ES-I3 (cell line): ENCODE measurements around the gene RABL3.
"Not testable (repeated sequence)": the region's sequence is repeated elsewhere in the genome, so short reads cannot be mapped to it uniquely, and the experiment has no call there.

Experiments
- H3K36me3 ChIP-seq: 2 replicates; pipeline ENCODE4 v1.6.1; 2013; ENCODE audit warnings: mild to moderate bottlenecking, low read length, control low read depth, moderate library complexity; ENCODE audit not compliant: insufficient read depth
- H3K4me1 ChIP-seq: 2 replicates; pipeline ENCODE4 v1.6.1; 2013; ENCODE audit warnings: mild to moderate bottlenecking, control low read depth, low read length; ENCODE audit not compliant: insufficient read depth
- H3K9ac ChIP-seq: 2 replicates; pipeline ENCODE4 v1.6.1; 2013; ENCODE audit warnings: low read depth, mild to moderate bottlenecking, low read length, moderate library complexity
- H3K9me3 ChIP-seq: 2 replicates; pipeline ENCODE4 v1.6.1; 2013; ENCODE audit warnings: mild to moderate bottlenecking, low read length, moderate library complexity; ENCODE audit not compliant: control insufficient read depth, insufficient read depth

RABL3 gene

DNA sequence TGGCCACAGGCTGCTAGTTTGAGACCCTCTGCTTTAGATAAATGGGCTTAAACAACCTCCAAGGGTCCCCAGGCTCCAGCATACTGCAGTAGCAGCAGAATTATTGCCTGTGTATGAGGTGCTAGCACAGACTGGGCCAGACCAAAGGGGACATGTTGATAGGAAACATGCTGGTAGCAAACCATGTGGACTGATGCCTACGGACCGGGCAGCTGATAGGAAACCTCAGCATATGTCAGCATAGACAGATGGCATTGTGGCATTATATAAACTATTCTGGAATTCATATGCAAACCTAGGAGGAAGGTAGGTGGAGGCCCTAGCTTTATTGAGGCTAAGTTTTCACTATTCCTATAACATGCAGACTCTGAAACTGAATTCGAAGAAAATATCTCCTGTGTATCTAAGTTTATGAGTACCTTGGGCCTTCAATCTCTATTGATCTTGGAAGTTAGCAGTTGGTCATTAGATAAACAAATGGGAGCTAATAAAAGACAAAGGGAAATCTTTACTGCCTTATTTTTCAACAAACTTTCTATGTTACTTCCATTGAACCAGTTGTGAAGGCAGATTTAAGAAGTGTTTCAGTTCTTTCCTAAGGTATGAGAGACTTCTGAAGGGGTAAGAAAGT lies 58.5 kb downstream of the RABL3 start:
- Histone ChIP-seq H3K4me1 (peaks cover 18% of the 10 kb centered on the region), H3K36me3 (no peaks in the 10 kb centered on the region), H3K9me3 (no peaks in the 10 kb centered on the region; the same call in 1 of the 2 replicates), H3K9ac (no peak overlapping the region)

GRCh38 chr3:120683213-120683612 lies 59.1 kb downstream of the RABL3 start:
- H3K9me3 ChIP-seq, result no peaks in the 10 kb centered on the region; the same call in 1 of the 2 replicates
- no peak overlapping the region for H3K9ac ChIP-seq
- H3K36me3 ChIP-seq, result no peaks in the 10 kb centered on the region
- H3K4me1 ChIP-seq, result peaks cover 23% of the 10 kb centered on the region

DNA sequence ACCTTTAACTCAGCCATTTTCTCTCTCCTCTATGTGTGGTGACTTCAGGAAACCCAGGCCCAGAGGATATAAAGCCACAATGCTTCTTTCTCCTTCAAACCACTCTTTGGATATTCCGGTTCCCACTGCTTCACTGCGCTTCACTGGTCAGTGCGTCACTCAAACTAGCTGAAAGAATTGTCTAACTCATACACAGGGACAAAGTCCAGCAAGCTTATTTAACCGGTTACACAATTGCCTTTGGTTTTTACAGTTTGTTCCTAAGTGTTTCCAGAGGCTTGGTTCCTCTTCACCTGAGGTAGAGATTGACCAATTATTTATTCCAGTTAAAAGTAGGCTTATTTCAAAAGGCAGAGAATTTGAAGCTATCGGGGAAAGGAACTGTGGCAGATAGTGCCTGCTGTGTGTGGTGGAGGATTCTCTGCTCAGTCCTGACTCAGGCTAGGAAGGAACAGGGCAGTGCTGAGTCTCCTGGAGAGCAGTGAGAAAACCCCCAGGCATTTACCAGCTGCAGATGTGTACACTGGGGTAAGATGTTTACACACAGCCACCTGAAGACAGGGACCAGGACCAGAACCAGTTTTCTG lies 60.1 kb downstream of the RABL3 start, which contains the start of gene HGD:
Gene HGD (minus strand): TSS at position 145 of the 587 bp plus-strand sequence. CDS start 128 bp downstream, at position 17.
- Histone ChIP-seq H3K4me1 (peaks cover 28% of the 10 kb centered on the region), H3K36me3 (no peaks in the 10 kb centered on the region), H3K9me3 (no peaks in the 10 kb centered on the region; the same call in 1 of the 2 replicates), H3K9ac (no peak within 1 kb of the TSS)

DNA sequence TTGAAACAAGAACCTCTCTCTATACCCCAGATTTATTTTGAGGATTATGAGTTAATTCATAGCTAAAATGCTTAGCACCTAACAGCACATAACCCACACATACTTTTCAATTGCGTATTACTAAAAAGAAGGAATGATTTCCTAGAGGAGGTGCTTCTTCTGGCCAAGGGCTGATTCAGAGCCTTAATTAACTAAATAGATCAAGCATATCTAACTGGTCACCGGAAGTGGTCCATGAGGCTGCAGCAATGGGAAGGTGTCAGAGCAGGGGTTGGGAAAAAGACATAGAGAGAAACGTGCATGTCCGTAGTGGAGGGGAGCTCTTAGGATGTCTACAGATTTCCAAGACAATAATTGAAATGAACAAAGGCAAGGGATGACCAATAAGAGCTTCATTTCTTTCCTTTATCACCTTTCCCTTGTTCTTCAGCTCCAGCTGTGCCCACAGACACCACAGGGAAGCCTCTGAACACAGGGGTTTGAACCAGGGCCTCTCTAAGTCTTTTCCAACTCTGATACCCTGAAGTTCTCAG lies 60.7 kb downstream of the RABL3 start:
- Histone ChIP-seq H3K9ac (no peak overlapping the region), H3K4me1 (peaks cover 32% of the 10 kb centered on the region), H3K9me3 (no peaks in the 10 kb centered on the region; the same call in 1 of the 2 replicates), H3K36me3 (no peaks in the 10 kb centered on the region)

DNA sequence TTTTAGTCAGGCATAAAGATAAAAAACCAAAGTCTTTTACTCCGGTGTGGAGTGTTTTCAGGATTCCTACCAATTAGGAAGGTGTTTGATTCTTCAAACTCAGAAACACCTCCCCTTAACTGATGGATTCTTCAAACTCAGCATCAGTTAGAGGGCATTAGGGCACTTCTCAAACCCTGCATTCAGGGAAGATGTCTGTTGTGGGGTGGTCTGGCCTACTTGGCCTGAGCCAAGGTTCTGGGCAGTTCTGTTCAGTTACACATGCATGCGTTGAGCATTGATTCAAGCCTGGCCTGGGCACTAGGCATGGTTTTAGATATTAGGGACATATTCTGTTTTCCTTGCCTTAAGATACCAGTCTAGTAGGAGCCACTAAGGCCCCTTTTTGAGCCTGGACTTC lies 61.3 kb downstream of the RABL3 start:
- H3K9me3 ChIP-seq, result no peaks in the 10 kb centered on the region; the same call in 1 of the 2 replicates
- H3K4me1 ChIP-seq, result peaks cover 35% of the 10 kb centered on the region
- H3K36me3 ChIP-seq, result no peaks in the 10 kb centered on the region
- no peak overlapping the region for H3K9ac ChIP-seq

DNA sequence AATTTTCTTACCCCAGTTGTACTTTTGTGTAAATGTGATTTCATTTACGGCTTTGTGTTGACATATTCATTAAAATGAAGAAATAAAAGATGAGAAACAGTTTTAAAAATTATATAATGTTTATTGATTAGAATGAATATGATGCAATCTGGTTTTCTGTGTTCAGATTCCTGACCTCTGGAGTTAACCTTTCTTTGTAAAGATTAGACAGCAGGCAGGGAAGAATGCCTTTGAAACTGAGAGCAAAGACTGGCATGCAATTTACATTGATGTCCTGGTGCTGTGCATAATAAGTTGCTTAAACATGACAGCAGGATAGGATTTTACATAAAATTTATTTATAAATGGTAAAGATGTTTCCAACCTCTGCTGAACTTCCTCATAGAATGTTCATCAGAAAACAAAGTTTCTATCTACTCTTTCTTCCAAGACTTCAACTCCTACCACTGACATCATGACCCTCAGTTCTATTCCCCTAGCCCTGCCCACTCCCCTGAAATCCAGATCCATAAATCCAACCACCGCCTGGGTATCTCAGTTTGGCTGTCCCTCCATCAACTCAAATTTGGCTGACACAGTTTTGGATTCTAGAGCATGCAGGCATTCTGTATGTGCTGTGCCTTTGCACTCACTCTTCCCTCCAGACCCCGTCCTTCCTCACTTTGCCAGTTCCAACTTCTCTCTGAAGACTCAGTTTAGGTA lies 62.0 kb downstream of the RABL3 start:
- peaks cover 35% of the 10 kb centered on the region for H3K4me1 ChIP-seq

DNA sequence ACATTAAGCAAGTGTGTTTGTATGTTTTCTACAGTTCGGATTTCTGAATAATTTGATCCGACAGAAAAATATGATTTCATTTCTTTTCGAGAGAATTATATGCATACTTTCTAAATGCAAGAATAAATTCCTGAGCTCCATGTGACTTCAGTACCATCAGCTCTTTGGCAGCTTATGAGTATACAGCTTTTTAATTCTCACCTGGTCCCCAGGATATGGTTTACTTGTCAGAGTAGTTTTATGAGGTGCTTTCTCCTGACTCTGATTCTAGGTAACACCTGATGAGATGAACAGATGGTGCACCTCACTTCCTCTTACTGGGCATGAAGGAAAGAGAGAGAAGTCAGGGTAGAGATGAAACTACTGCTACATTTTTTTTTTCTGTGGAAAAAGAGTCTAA lies 63.3 kb downstream of the RABL3 start:
- H3K36me3 ChIP-seq, result no peaks in the 10 kb centered on the region
- H3K9ac ChIP-seq, result no peak overlapping the region; the same call in 1 of the 2 replicates
- H3K4me1 ChIP-seq, result peaks cover 35% of the 10 kb centered on the region
- no peaks in the 10 kb centered on the region; the same call in 1 of the 2 replicates for H3K9me3 ChIP-seq

More for the DNA sequence above, 62.0 kb downstream of the RABL3 start:
- Histone ChIP-seq H3K36me3 (no peaks in the 10 kb centered on the region), H3K9me3 (no peaks in the 10 kb centered on the region; the same call in 1 of the 2 replicates), H3K9ac (no peak overlapping the region)

DNA sequence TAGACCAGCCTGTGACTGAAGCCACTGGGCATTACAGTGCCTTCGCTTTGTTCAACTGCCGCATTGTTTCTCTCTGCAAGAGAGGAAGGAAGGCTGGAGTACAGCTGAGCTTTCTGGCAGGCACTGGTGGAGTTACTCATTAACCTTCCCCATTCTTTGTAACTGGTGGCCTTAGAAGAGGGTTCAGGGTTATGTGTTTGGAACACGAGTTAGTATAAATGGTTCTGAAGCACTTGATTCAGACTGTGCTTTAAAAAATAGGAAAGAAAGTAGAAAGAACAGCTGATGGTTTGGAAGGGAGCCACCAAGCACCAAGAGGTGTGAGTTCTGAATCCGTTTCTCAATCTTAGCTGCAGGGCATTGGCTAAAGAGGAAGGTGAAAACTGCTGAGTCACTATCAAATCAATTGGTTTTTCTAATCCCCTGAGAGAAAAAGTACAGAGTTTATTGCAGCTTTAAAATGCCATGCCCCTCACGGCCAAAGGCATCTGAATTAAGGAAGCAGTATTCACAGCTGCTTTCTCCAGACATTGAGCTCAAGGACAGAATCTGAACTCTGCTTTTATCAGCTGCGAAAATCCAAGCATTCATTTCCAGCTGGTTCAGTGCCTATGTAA lies 63.9 kb downstream of the RABL3 start:
- Histone ChIP-seq H3K9me3 (no peaks in the 10 kb centered on the region; the same call in 1 of the 2 replicates), H3K9ac (peak overlapping the region; percentile 1; the same call in 1 of the 2 replicates), H3K4me1 (peaks cover 35% of the 10 kb centered on the region), H3K36me3 (no peaks in the 10 kb centered on the region)

GRCh38 chr3:120677193-120677592 lies 65.1 kb downstream of the RABL3 start:
- peaks cover 32% of the 10 kb centered on the region for H3K4me1 ChIP-seq
- not testable (repeated sequence) for H3K9me3 ChIP-seq, H3K36me3 ChIP-seq, H3K9ac ChIP-seq

DNA sequence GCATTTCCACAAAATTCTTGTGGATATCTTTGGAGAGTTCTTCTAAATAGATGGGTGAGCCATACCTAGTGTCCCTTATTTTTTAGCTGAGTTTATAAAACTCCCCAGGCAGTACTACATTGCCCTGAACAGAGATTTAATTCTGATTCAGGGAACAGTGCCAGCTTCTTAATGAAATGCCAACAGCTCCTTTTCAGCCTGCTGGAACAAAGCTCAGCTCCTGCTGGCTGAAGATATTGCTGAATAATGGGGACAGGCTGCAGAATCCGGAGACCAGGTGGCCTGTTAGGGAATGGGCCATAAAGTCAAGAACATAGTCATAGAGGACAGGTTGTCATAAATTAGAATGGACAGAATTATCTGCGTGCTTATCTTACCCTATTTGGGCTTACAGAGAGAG lies 69.2 kb downstream of the RABL3 start:
- H3K9me3 ChIP-seq, result no peaks in the 10 kb centered on the region
- H3K9ac ChIP-seq, result no peak overlapping the region
- peaks cover 13% of the 10 kb centered on the region for H3K4me1 ChIP-seq
- no peaks in the 10 kb centered on the region for H3K36me3 ChIP-seq

DNA sequence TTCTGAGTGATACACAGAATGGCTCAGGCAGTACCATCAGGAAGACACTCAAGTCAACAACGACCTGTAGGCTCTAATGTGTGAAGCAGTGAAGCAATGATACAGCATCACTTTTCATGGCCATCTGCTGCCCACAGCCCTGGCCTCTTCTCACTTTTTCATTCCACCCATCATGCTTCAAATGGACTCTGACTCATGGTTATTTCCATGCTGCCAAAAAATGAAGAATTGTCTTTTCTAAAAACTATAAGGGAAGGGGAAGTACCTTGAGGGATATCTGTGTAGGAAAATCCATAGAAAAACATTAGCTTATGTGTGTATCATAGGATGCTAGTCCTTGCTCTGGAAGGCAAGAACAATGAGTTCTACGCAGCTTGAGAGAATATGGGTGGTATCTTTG lies 71.7 kb downstream of the RABL3 start:
- peaks cover 6% of the 10 kb centered on the region; the same call in 1 of the 2 replicates for H3K4me1 ChIP-seq
- no peaks in the 10 kb centered on the region for H3K36me3 ChIP-seq
- H3K9me3 ChIP-seq, result no peaks in the 10 kb centered on the region
- H3K9ac ChIP-seq, result no peak overlapping the region

- 0 out of 2 replicates have a peak, but pooled peaks cover under 1% of the 10 kb centered on the region for H3K9me3 ChIP-seq
- no peak overlapping the region for H3K9ac ChIP-seq
- peaks cover 6% of the 10 kb centered on the region; the same call in 1 of the 2 replicates for H3K4me1 ChIP-seq
- no peaks in the 10 kb centered on the region for H3K36me3 ChIP-seq
Measured at GRCh38 chr3:120664926-120665325, 77.4 kb downstream of the RABL3 start.

GRCh38 chr3:120661945-120662344 lies 80.4 kb downstream of the RABL3 start:
- peaks cover 9% of the 10 kb centered on the region; the same call in 1 of the 2 replicates for H3K9me3 ChIP-seq
- H3K4me1 ChIP-seq, result no peaks in the 10 kb centered on the region
- no peaks in the 10 kb centered on the region for H3K36me3 ChIP-seq
- H3K9ac ChIP-seq, result no peak overlapping the region
